HG03039 (cell line): Measurements from ENCODE around the gene CD44.

Source experiments
- ATAC-seq: cut with Tn5 transposase; IDR thresholded peaks from one replicate; pipeline ENCODE4 v1.9.1; 2021; ENCODE audit warnings: mild to moderate bottlenecking, moderate library complexity; ENCODE audit not compliant: unreplicated experiment

CD44 gene

DNA sequence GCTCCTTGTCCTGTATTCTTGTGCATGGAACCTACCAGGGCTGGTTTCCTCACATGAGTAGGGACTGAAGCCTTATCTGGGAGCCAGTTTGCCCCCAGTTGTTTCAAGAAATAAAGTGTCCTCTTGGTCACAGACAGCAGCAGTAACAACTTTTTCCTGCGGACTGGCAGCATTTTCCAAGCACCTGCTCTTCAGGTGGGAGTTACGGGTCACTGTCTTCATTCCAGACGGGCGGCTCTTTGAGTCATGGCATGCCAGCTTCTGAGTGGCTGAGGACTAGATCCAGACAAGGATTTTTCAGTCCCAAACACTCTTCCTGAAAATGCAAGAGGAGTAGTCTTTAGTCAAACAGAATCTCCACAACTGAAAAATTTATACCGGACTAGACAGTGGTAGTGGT lies 2.7 kb upstream of the CD44 start:
- no peak for ATAC-seq

DNA sequence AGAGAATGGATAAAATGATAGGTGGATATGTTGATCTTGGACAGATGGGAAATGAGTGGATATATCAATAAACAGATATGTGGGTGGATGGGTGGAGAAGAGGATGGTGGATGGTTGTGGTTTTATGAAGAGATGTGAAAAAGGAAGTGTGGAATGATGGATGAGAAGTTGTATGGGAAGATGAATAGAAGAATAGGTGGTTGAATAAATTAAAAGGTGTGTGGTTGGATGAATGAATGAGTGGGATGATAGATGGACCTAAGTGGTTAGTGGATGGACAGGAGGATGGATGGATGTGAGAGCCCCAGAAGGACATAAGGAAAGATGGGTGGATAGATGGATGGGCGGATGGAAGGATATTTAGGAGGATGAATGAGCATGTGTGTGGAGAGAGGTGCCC lies 913 bp upstream of the CD44 start:
- ATAC-seq: no peak

DNA sequence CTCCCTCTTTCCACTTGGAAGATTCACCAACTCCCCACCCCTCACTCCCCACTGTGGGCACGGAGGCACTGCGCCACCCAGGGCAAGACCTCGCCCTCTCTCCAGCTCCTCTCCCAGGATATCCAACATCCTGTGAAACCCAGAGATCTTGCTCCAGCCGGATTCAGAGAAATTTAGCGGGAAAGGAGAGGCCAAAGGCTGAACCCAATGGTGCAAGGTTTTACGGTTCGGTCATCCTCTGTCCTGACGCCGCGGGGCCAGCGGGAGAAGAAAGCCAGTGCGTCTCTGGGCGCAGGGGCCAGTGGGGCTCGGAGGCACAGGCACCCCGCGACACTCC lies 397 bp upstream of the CD44 start:
- ATAC-seq: no peak

DNA sequence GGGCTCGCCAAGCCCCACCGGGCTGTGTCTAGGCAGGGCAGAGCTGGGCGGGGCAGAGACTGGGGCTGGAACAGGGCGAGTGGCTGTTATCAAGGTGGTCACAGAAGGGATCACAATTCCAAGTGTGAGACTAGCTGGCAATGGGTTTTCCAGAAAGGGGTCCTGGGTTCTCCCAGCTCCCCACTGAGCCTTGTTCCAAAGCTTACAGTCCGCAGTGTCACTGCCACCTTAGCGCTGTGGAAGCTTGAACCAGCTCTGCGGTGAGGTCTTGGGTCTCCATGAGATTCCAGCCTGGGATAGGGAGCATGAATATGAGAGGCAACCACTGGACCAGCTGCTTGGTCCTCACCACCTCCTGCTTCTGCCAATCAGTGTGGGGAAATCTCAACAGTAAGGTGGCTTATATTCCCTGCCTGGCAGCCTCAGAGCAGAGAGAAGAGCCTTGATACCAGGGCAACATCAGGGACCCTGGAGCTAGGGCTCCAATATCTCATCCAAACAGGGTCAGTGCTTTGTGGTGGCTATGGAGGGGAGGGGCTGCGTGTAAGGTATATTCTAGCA lies 831 bp downstream of the CD44 start:
- no peak for ATAC-seq

DNA sequence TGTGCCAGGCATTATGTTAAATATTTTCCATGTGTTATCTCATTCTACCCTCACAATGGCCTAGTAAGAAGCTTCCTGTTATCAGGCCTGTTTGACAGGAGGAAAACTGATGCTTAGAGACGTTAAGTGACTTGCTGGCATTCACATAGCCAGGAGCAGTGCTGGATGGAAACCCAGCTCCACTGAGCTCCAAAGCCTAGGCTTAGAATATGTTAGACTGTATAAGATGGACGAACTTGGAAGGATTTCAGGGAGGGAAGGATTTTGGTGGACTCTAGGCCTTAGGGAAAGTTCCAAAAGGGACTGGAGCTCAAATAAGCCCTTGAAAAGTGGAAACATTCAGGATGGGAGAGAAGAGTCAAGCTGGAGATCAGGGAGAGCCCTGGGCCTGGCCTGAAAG lies 2.1 kb downstream of the CD44 start:
- no peak for ATAC-seq

DNA sequence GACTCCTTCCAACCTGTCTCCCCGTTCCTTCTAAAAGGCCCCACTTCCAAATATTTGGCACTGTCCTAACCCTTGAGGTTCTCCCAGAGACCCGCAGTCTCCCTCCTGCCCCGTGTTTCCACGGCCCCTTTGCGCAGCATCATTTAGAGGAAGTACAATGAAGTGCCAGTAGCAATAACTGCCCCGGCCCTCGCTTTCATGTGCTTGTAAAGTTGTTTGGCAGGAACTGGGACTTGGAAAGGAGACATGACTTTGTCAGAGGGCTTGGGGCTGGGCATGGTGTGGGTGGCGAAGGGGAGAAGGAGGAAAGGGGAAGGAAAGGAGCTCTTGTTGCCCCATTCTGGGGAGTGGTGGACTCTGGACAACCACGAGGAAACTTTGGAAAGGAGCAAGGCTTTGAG lies 2.6 kb downstream of the CD44 start:
- no peak for ATAC-seq

DNA sequence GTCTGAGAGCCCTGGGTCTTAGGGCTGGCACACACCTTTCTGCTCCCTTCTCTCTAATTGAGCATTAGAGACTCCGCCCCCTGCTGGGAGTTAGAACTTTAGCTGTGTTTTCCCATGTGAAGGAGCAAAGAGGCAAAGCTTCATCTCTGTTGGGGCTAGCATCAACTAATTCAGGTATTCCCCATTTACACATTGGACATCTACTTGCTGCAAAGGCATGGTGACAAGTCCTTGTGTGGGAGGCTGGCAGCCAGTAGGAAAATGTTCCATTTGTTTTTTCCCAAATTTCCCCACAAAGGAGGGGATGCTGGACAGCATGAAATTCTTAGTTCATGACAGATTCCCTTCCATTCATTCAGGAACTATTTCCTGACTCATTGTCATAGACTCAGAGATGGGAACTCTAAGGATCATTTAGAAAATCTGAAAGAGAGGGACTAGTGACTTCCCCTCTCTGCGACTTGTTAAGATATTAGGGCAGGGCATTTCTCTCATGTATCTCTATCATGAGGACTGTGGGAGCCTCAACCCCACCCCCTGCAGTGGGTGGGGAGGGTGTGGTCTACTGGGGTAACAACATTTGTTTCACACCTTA lies 3.6 kb downstream of the CD44 start:
- no peak for ATAC-seq

DNA sequence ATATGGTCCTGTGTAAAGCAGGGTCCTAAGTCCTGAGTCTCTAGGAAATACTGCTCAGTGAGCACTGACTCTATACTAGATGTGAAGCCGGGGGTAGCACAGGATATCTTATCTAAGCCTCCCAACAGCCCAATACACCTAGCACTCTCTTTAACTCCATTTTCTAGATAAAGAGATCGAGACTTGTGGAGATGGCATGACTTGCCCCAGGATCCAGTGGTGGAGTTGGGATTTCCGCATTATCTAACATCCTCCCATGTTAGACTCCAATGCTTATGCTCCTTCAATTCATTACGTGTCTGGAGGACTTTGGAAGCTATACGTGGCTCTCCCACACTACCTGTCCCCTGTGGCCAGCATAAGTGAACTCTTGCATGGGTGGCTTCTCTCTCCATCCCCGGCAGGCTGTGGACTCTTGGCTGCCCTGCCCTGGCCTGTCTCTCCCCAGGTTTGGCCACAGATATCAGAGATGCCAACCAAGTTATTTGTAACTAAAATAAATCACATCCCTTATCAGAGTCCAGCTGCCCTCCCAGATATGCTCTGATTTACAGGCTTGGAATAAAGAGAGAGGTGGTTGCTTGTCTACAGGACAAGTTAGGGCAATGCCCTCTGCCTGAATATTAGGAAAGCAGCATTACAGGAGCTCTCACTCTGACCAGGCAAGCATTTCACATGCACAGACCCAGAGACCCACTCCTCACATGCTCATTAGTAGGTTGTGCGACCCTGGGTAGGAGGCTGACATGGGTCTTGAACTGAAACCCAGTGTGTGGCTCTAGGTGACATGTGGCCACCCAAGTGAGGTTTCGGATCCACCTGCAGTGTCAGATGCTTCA lies 4.5 kb downstream of the CD44 start:
- ATAC-seq: no peak

DNA sequence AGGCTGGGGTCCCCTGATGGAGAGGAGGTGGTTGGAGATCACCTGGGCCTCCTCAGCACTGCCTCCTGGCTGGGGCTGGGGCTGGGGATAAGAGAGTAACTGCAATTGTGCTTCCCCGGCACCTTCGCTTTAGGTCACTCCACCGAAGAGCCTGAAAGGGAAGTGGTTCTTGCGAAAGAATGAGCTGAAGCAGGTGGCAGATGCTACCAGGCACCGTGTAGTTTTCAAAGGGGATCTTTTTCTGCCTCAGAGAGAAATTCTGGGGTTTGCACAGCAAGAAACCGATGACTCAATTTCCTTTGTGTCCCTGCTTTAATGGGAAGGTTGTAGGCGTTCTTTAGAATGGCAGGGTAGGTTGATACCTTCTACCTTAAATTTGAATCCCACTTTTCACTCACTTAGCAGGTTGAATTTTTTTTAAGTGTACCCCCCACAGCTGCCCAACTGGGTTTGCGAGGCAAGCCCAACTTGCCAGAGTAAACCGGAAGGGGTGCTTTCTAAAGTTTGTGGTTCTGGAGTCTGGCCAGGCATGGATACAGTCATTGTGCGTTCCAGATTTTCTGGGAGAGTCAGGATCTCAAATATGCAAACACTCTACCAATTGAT lies 5.3 kb downstream of the CD44 start:
- peak; percentile 43 for ATAC-seq

DNA sequence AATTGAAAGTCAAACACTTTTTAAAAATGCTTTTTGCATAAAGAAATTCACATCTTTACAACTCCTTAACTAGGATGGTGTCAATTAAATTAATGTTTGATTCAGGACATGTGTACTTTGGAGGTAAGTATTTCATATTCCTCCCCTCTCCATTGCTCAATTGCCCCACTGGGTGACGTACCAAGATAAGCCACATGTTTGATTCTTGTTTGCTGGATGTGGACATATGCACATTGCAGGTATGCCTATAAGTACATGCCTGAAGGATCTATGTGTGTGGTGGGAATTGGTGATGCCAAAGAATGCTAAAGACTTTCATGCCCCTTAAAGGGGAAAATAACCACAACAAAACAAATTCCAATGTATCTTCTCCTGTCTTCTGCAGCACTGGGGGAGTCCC lies 5.8 kb downstream of the CD44 start:
- no peak for ATAC-seq

DNA sequence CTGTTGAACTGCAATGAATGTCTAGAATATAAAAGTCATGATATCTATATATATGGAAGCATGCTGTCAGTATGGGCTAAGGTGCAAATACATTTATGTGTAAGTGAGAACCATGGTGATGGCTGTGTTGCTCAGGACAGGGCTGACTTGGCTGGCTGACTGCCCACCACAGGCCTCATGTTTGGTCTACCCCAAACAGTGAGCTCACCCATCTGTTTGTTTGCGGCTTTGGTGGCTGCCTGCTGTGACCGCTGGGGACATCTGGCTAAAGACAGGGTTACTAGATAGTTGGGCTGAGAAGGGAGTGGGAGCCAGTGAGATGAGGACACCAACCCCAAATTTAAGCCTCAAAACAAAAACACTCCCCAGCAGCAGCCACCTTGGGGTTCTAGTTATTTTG lies 6.3 kb downstream of the CD44 start:
- peak; percentile 34 for ATAC-seq

DNA sequence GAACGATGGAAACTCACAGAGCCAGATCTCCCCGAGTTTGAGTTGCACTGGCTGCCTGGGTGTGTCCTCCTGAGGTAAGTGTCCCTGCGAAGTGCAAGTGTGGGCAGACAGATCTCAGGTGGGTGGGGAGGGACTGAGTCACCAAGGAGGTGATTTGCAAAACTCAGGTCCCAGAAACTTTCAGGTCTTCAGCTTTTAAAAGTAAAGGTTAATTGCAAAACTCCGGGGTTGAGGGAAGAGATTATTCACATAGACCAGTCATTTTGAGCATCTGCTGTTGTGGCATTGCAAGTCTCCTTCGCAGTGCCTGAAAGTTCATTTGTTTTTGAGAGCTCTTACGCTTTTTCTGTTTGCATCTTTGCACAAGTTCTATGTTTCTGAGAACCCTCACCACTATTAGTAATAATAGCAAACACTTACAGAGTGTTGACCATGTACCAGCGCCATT lies 7.1 kb downstream of the CD44 start:
- ATAC-seq: peak; percentile 29

DNA sequence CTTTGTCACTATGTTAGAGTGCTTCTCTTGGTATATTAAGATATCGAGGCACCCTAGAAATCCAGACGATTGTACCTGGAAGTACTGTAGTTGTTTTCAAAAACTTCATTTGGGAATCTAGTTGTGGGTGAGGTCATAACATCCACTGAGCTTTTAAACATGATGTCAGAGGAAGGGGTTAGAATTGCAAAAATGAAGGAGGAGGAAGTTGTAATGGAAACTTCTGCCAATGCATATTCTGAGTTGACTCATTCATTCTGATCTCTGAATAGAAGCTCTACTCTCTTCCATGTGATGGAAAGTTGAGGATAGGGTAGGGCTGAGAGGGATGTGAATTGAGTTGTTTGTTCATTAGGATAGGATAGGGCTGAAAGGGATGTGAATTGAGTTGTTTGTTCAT lies 7.7 kb downstream of the CD44 start:
- no peak for ATAC-seq

DNA sequence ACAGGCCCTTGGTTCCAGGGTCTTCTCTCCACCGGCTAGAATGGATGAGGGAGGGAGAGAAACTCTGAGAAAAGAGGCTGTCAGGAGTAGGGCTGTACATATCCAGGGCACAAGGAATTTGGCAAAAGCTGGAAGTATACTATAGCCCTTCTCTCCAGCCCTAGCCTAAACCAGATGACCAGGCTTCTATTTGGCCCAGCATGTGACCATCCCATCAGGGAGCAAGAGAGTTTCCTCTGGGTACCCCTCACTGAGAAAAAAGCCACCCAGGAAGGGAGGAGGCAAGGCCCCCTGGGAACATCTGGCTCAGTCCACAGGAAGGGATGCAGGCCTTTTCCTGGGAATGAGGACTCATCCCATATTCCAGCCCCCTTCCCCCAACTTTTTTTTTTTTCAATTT lies 8.3 kb downstream of the CD44 start:
- ATAC-seq: no peak

DNA sequence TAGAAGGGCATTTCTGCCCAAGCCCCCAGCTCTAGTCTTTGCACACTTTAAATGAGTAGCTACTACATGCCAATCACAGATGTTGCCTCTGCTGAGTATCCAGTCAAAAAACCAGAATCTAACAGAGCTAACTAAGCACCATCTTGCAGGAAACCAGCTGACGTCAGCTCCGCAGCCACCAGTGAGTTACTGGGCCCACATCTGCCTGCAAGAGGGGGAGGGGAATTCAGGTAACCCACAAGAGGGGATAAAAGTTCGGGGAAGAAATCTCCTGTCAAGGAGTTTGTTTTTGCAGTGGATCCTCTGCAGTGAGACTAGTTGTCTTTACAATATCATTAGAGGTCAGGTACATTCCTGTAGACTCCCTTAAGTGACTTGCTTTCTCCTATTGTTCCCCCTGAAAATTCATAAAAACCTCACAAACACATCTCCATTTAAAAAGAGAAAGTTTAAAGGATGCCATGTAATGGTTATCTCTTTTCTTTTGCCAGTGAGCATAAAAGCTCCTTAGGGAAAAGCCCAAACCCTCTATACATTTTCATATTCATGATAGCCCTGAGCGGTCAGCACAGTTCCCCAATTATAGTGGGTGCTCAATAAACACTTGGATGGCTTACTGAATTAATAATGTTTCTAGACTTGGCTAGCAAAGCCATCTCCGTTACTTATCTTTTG lies 9.3 kb downstream of the CD44 start:
- no peak for ATAC-seq

DNA sequence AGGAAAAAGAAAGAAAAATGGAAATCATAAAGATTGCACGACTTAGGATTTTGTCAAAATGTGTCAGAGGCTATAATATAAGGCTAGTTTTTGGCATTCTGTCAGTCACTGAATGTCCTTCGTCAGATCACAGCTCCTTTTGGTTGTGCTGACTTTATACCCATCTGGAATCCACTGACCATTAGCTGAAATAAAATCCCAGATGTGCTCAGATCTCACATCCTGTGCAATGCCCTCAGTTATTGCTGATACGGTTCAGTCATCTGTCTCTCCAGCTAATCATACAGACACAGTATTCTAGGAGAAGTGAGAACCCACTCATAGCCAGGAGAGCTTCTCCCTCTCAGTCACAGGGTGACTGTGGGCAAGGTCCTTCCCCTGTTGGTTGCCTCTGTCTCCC lies 11.5 kb downstream of the CD44 start:
- ATAC-seq: no peak

DNA sequence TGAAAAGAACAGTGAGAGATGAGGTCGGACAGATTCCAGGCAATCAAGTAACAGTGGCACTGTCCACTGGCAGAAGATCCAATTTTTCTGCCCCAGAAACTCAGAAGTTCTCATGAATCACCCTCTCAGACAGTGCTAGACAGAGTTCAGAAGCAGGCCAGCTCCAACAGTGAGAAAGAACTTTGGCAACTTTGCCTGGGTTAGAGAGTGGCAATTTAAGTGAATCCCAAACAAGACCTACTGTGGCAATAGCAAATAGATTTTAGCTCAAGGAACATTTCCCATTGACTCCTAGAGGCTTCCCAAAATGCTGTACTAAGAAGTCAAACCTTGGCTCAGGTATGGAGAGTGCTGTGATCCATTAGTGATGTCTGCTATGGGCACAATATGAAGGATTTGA lies 12.3 kb downstream of the CD44 start:
- ATAC-seq: no peak

DNA sequence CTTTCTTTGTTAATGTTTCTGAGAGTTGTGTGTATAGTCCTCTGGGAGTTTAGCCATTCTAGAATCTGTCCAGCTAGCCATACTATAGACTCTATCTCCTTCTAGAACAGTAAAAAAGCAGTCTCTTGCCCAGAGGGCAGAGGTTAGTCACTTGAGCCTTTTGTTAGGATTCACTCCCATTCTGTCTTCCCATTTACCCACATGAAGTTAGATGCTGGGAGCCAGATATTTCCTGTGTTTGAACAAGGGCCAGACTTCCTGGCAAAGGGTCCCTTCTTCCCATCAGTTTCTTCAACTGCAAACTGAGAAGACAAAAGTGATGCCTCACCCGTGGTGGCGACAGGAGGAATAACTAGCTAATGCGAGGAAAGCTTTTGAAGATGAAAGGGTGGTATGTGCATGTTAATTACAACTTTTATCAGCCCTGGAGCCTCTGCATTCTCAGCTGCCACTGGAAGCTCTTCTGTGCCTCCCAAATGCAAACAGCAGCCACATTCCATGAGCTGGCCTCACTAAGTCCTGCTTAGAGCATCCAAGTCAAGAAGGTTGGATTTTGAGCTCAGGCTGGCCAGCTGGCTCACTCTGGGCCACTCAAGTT lies 12.8 kb downstream of the CD44 start:
- no peak for ATAC-seq

DNA sequence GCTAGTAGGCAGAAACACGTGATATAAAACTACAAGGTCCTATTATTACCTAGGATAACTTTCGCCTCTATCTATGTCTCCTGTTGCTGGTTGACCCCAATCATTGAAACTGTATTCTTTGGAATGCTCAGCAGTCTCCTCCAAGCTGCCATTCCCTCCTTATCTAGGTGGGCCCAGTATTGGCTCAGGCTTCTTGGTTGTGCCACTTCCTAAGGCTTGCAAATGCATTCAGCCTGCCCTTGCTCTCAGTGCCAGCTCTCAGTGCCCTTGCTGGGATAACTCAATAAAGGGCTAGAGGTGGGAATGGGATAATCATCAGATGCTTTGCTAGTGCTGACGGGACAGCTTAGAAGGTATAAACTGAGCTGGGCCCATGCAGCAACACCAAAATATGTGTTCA lies 13.6 kb downstream of the CD44 start:
- no peak for ATAC-seq

DNA sequence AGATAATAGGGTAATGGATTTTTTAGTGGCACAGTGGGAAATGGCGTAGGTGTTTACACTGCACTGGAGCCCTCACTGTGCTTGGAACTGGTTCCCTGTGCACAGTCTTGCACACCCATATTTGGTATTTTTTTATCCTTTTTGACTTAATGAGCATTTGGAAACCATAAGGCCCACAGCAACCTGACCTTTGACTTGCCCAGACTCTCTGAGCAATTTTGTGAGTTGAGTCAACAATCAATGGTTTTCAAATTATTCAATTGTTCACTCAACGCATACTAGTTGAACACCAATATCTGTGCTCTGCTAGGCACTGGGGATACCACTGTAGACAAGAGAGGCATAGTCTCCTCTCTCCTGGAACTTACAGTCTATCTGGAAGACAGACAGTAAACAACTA lies 14.3 kb downstream of the CD44 start:
- ATAC-seq: no peak

DNA sequence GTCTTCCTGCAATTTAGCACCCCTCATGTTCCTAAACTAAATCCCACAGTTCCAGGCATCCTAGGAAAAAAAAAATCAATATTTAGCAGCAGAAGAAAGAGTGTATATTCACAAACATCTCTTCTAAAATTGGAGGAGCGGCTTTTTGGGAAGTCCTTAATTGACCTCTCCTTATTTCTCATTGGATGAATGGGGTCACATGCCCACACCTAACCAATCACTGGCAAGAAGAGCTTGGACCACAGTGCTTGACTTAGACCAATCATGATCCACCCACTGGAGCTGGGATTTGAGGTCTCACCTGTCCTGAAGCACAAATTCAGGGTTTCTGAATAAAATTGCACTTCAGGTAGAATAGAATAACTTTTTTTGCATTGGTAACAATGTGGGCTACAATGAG lies 16.0 kb downstream of the CD44 start:
- no peak for ATAC-seq
